Gastrocnemius medialis (tissue), 4 donors: ENCODE data around the gene VPS41.

Source experiments
- POLR2A ChIP-seq, 2 donors: fragments of 450-650 bp; IDR thresholded peaks; one replicate each; pipeline ENCODE4 v1.6.1; 2017; ENCODE audit warnings: antibody characterized with exemption in 2 of 2, mild to moderate bottlenecking in 2 of 2, moderate library complexity in 2 of 2
- TF ChIP-seq, protein P1 (sequence below), 5 experiments: fragments of 450-650 bp in 3 of 5; fragments of 200-600 bp in 2 of 5; sonication (generic) in 2 of 5; IDR thresholded peaks in 4 of 5; conservative IDR thresholded peaks in 1 of 5; 1 replicate in 4 of 5; 2 replicates in 1 of 5; pipeline ENCODE4 v1.5.1; 2016 to 2019; ENCODE audit warnings: antibody characterized with exemption in 5 of 5, mild to moderate bottlenecking in 3 of 5, moderate library complexity in 3 of 5

GRCh38 chr7:38878694-38879457 is 30.1 kb downstream of the VPS41 start:
- TF ChIP-seq, protein P1, sequence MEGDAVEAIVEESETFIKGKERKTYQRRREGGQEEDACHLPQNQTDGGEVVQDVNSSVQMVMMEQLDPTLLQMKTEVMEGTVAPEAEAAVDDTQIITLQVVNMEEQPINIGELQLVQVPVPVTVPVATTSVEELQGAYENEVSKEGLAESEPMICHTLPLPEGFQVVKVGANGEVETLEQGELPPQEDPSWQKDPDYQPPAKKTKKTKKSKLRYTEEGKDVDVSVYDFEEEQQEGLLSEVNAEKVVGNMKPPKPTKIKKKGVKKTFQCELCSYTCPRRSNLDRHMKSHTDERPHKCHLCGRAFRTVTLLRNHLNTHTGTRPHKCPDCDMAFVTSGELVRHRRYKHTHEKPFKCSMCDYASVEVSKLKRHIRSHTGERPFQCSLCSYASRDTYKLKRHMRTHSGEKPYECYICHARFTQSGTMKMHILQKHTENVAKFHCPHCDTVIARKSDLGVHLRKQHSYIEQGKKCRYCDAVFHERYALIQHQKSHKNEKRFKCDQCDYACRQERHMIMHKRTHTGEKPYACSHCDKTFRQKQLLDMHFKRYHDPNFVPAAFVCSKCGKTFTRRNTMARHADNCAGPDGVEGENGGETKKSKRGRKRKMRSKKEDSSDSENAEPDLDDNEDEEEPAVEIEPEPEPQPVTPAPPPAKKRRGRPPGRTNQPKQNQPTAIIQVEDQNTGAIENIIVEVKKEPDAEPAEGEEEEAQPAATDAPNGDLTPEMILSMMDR (IDR thresholded peaks at IDR 0.05 in 4 of 5, conservative IDR thresholded peaks at IDR 0.05 in 1 of 5): no peak
- TF ChIP-seq POLR2A (IDR thresholded peaks at IDR 0.05): no peak
